GM12801 (cell line): ENCODE measurements around the gene BLVRB.

Experiments
- CTCF ChIP-seq: IDR thresholded peaks from one replicate; pipeline ENCODE4 v1.5.1; 2011; ENCODE audit warnings: control low read depth; ENCODE audit not compliant: insufficient read length; ENCODE audit errors: extremely low read depth

BLVRB gene

GRCh38 chr19:40508739-40509260 is 43.3 kb upstream of the BLVRB start:
- TF ChIP-seq CTCF = no peak

DNA sequence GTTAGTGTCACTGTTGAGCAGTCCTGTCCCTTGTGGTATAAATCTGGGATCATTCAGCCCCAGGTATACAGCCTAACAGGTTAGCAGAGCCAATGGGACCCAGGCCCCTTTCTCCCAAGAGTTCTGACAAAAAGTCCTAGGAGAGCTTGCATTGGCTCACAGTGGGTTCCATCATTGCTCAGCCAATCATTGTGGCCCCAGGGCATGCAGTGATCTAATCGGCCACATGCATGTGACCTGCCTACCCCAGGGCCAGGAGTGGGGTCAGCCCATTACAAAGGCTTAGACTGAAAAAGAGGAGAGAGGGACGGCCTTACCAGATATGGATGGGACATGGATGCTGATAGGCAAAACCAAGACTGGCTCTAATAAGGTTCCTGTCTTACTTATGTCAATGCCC is 42.3 kb upstream of the BLVRB start:
- TF ChIP-seq CTCF = no peak

GRCh38 chr19:40506099-40506498 is 40.6 kb upstream of the BLVRB start:
- no peak for TF ChIP-seq CTCF

DNA sequence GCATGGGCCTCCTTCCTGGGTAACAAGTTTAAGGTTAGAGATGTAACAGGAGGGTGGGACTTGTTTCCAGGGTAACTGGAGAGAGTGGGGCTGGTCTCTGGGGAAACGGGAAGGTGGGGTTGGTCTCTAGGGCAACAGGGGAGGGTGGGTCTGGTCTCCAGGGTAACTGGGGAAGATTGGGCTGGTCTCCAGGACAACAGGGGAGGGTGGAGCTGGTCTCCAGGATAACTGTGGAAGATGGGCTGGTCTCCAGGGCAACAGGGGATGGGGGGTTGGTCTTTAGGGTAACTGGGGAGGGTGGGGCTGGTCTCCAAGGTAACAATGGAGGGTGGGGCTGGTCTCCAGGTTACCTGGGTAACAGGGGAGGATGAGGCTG is 37.8 kb upstream of the BLVRB start:
- TF ChIP-seq CTCF = no peak

DNA sequence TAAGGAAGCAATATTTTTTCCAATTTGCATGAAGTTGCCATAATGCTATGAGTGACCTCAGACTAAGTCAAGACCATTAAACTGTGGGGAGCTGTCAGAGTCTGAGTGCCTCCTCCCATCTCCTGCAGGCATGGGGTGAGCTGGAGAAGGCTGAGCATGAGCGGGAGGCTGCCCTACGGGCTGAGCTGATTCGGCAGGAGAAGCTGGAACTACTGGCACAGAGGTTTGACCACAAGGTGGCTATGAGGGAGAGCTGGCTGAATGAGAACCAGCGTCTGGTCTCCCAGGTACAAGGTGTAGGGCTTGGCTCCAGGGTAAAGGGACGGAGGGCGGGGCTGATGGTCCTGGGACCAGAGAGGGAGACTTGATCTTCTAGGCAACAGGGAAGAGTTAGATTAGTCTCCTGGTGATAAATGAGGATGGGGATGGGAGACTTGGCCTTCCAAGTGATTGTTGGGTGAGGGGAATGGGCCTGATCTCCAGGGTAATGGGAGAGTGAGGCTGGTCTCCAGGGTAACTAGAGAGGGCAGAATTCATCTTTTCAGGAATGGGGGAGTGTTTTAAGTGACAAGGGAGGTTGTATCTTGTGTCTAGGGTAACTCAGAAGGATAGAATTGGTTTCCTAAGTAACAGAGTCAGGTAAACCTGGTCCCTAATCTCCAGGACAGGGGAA is 37.2 kb upstream of the BLVRB start:
- no peak for TF ChIP-seq CTCF

DNA sequence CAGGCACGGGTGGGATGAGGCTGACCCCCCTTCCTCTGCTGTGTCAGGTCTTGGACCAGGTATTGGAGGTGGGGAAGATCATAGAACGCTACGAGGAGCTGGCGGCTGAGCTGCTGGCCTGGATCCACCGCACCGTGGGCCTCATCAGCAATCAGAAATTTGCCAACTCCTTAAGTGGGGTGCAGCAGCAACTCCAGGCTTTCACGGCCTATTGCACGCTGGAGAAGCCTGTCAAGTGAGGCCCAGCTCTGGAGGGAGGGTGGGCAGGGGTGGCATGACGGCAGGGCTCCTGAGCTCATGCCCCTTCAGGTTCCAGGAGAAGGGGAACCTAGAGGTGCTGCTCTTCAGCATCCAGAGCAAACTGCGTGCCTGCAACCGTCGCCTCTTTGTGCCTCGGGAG is 36.5 kb upstream of the BLVRB start:
- TF ChIP-seq CTCF = no peak

- no peak for TF ChIP-seq CTCF
These were observed 36.1 kb upstream of the BLVRB start for GRCh38 chr19:40501599-40501998.
